PFSK-1 (cell line): ENCODE results near the gene SLC25A34.

Experiments used
- POLR2AphosphoS5 ChIP-seq: IDR thresholded peaks from 2 replicates; pipeline ENCODE4 v1.6.1; 2012; ENCODE audit warnings: low read depth, mild to moderate bottlenecking, control low read depth, low read length, moderate library complexity
- SIN3A ChIP-seq: IDR thresholded peaks from 2 replicates; pipeline ENCODE4 v1.6.1; 2012; ENCODE audit warnings: mild to moderate bottlenecking, low read length, moderate library complexity, borderline replicate concordance; ENCODE audit not compliant: insufficient read depth

DNA sequence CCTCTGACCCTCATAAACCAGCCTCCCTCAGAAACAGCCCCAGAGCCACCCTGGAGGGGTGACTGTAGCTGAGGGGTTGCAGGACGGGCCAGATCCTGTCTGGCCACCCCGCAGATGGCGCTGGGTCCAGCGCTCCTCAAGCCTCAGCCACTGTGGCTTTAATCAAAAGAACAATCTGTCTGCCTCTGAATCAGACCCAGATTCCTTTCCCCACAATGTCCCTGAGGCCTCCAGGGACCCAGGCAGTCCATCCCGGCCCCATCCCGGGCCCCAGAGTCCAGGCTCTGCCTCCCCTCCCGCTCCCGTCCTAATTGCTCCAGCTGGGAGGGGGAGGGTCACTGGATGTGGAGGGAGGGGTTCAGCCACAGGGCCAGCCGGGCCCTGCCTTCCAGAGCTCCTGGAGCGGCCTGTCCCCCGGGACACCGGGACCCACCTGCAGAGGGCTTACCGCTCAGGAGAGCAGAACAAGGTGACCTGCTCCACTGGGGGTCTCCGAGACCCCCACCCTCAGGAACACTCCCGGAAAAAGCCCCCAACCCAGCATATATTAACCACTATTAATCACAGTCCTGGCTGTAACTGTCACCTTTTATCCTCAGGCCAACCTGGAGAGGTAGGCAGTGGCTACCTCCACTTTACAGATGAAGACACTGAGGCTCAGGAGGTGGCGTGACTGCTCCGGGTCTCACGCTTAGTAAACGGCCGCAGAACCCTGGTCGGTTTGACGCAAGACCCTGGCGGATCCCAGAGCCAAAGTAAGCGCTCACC, 21.7 kb downstream of the SLC25A34 start:
- no peak for TF ChIP-seq POLR2AphosphoS5
- no peak for TF ChIP-seq SIN3A
